ENCODE measurements around the gene PRKCA.
A peak's percentile ranks its signal among the peaks of the same experiment; 100 is the strongest.

Gene PRKCA

DNA sequence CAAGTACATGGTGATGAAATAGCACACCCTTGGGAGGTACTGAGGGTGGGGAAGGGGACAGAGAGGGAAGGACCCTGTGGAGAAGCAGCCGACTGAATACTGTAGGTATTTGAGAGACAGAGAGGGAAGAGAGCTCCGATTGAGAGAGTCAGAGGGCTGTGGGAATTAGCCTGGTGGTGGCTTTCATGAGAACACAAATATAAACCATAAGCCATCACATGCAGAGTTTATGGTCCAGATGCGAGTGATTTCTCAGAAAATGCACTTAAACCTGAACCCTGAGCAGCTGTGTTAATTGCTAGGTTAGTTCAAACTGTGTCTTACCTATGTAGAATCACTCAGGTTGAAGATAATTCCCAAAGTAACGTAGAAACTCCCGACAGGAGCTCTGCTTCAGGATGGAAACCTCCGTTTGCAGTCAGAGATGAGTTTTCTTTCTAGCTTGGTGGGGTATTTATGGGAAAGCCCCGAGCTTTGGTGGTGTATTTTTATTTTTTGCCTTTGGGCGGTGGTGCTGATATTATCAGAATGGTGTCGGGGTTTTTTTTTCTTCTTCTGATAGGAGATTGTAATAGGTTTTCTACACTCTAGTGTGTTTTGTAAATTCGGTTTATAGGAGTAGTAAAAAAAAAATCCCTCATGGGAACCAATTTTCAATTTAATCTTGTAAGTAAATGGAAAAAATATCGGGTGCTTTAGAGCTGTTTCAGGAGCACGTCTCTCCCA is 347.6 kb downstream of the PRKCA start:
- Histone ChIP-seq H2AFZ (ENCODE audit: low read length, unreplicated experiment) (no peak overlapping the region), H3K4me1 (ENCODE audit: control insufficient read depth, insufficient read depth, low read length, unreplicated experiment) (peaks cover 27% of the 10 kb centered on the region), H3K79me2 (ENCODE audit: control insufficient read depth, insufficient read depth, low read length, unreplicated experiment) (no peaks in the 10 kb centered on the region), H3K27me3 (ENCODE audit: insufficient read depth, low read length) (no peaks in the 10 kb centered on the region), H3K36me3 (ENCODE audit: insufficient read depth, low read length) (peaks cover 18% of the 10 kb centered on the region), H3K4me3 (ENCODE audit: low read depth, low read length) (no peak overlapping the region), H3K27ac (ENCODE audit: low read depth, low read length) (no peak overlapping the region)

DNA sequence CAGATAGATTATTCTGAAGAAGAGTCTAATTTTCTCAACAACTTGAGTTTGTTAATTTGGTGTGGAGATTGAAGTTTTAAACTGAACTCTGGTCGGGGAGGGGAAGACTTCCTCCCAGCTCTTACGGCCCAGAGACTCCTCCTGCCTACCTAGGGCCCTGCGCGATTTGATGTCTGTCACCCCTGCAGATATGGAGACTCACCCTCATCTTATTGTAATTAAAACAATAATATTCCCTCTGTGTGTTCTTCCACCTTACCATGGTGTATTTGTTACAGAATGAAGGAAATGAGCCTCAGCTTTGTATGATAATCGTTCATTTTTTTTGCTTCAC is 348.1 kb downstream of the PRKCA start:
- H3K4me3 ChIP-seq (ENCODE audit: low read depth, low read length) = no peak overlapping the region
- H3K27me3 ChIP-seq (ENCODE audit: insufficient read depth, low read length) = no peaks in the 10 kb centered on the region
- H3K27ac ChIP-seq (ENCODE audit: low read depth, low read length) = no peak overlapping the region
- no peaks in the 10 kb centered on the region for H3K79me2 ChIP-seq (ENCODE audit: control insufficient read depth, insufficient read depth, low read length, unreplicated experiment)
- H3K4me1 ChIP-seq (ENCODE audit: control insufficient read depth, insufficient read depth, low read length, unreplicated experiment) = peaks cover 33% of the 10 kb centered on the region
- peaks cover 12% of the 10 kb centered on the region for H3K36me3 ChIP-seq (ENCODE audit: insufficient read depth, low read length)
- no peak overlapping the region for H2AFZ ChIP-seq (ENCODE audit: low read length, unreplicated experiment)

DNA sequence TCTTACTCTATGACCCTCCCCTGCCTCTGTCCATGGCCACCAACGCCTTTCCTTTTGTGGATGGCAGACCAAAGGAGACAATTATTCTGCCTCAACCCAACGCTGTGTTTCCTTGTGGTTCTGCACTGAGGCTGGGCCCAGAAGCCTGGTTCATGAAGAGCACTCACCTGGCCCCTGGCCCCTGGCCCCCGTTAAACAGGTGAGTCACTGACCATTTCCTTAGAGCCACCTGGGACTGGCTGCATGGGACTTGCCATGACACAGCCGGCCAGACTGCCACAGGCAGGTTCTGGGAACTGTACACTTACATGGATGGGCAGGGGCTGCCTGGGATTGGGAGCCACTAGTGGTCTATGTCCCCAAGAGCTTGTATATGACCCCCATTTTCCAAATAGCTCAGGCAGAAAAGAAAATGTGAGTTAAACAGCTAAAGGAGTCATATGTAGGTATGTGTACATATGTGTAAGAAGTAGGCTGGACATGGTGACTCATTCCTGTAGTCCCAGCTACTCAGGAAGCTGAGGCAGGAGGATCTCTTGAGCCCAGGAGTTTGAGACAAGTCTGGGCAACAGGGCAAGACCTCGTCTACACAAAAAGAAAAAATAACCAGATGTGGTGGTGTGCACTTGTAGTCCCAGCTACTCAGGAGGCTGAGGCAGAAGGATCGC is 350.6 kb downstream of the PRKCA start:
- H3K27ac ChIP-seq (ENCODE audit: low read depth, low read length) = no peak overlapping the region
- H3K4me1 ChIP-seq (ENCODE audit: control insufficient read depth, insufficient read depth, low read length, unreplicated experiment) = peaks cover 45% of the 10 kb centered on the region
- H3K79me2 ChIP-seq (ENCODE audit: control insufficient read depth, insufficient read depth, low read length, unreplicated experiment) = no peaks in the 10 kb centered on the region
- no peaks in the 10 kb centered on the region for H3K27me3 ChIP-seq (ENCODE audit: insufficient read depth, low read length)
- peaks cover 4% of the 10 kb centered on the region for H3K36me3 ChIP-seq (ENCODE audit: insufficient read depth, low read length)
- H2AFZ ChIP-seq (ENCODE audit: low read length, unreplicated experiment) = no peak overlapping the region
- no peak overlapping the region for H3K4me3 ChIP-seq (ENCODE audit: low read depth, low read length)

DNA sequence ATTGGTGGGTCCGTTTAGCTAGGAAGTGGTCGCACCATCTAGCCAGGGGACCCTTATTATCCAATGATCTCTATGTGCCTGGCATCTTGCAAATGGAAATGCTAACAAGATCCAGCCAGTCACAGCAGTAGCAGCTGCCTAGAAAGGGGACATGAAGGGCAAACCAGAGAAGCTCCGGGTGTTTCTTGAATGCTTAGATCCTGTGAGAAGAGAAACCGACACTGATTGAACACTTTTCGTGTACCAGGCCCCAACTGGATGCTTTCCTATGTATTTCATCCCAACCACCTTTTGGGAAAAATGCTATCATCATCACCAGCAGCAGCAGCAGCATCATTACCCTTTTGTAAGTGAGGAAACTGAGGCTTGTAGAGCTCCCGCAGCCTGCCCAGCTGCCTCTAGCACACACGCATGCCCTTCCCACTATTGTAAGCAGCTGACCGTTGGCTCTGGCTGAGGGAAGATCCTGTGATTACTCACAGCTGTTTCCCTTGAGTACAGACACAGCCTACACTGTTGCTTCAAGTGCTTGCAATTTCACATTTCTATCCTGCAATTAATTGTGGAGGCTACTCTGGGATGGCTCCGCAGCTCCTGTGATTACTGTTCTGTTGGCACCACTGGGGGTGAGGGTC is 351.8 kb downstream of the PRKCA start:
- Histone ChIP-seq H3K27ac (ENCODE audit: low read depth, low read length) (0 out of 2 replicates have a peak overlapping the region, but pooled peaks have one; percentile 15), H2AFZ (ENCODE audit: low read length, unreplicated experiment) (no peak overlapping the region), H3K36me3 (ENCODE audit: insufficient read depth, low read length) (peaks cover 6% of the 10 kb centered on the region; the same call in 1 of the 2 replicates), H3K4me3 (ENCODE audit: low read depth, low read length) (no peak overlapping the region), H3K27me3 (ENCODE audit: insufficient read depth, low read length) (no peaks in the 10 kb centered on the region), H3K4me1 (ENCODE audit: control insufficient read depth, insufficient read depth, low read length, unreplicated experiment) (peaks cover 45% of the 10 kb centered on the region), H3K79me2 (ENCODE audit: control insufficient read depth, insufficient read depth, low read length, unreplicated experiment) (no peaks in the 10 kb centered on the region)

DNA sequence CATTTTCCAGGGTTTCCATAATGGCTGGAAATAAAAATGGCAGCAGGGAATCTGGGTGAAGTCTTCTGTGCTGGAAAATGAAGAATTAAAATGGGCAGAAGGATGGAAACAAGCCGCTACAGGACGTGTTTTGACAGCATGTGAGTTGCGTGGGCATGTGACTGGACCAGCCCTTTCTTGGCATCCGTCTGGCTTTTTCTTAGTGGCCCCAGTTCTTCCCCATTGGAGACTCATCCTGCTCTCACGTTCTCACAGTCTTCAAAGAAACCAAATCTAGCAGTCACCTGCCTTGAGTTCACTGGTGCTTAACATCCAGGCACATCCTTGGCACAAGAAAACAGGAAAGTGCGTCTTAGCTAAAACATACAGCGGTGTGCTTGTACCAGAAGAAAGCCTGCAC is 352.4 kb downstream of the PRKCA start:
- no peaks in the 10 kb centered on the region for H3K27me3 ChIP-seq (ENCODE audit: insufficient read depth, low read length)
- H3K4me1 ChIP-seq (ENCODE audit: control insufficient read depth, insufficient read depth, low read length, unreplicated experiment) = peaks cover 45% of the 10 kb centered on the region
- H3K27ac ChIP-seq (ENCODE audit: low read depth, low read length) = no peak overlapping the region
- H2AFZ ChIP-seq (ENCODE audit: low read length, unreplicated experiment) = no peak overlapping the region
- no peaks in the 10 kb centered on the region for H3K79me2 ChIP-seq (ENCODE audit: control insufficient read depth, insufficient read depth, low read length, unreplicated experiment)
- peaks cover 6% of the 10 kb centered on the region; the same call in 1 of the 2 replicates for H3K36me3 ChIP-seq (ENCODE audit: insufficient read depth, low read length)
- no peak overlapping the region for H3K4me3 ChIP-seq (ENCODE audit: low read depth, low read length)

DNA sequence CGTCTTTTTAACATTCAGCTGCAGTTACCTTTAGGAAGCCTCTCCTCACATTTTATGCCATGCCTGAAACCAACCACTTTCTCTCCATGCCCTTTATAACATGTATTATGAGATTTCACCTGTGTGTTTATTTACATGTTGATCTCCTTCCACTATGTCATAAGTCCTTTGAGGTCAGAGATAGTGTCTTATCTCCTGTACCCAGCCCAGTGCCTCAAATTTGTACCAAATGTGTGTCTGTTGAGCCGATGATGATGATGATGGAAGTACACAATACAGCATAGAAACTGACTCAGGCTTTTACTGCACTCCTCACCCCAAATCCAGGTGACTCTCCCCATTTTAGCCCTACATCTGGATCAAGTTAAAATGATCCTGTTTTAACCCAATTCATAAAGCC is 353.0 kb downstream of the PRKCA start:
- H3K4me1 ChIP-seq (ENCODE audit: control insufficient read depth, insufficient read depth, low read length, unreplicated experiment) = peaks cover 45% of the 10 kb centered on the region
- H3K79me2 ChIP-seq (ENCODE audit: control insufficient read depth, insufficient read depth, low read length, unreplicated experiment) = no peaks in the 10 kb centered on the region
- peak overlapping the region; percentile 21; the same call in 1 of the 2 replicates for H3K27ac ChIP-seq (ENCODE audit: low read depth, low read length)
- H3K4me3 ChIP-seq (ENCODE audit: low read depth, low read length) = no peak overlapping the region
- no peaks in the 10 kb centered on the region for H3K27me3 ChIP-seq (ENCODE audit: insufficient read depth, low read length)
- H2AFZ ChIP-seq (ENCODE audit: low read length, unreplicated experiment) = no peak overlapping the region
- peaks cover 6% of the 10 kb centered on the region; the same call in 1 of the 2 replicates for H3K36me3 ChIP-seq (ENCODE audit: insufficient read depth, low read length)

DNA sequence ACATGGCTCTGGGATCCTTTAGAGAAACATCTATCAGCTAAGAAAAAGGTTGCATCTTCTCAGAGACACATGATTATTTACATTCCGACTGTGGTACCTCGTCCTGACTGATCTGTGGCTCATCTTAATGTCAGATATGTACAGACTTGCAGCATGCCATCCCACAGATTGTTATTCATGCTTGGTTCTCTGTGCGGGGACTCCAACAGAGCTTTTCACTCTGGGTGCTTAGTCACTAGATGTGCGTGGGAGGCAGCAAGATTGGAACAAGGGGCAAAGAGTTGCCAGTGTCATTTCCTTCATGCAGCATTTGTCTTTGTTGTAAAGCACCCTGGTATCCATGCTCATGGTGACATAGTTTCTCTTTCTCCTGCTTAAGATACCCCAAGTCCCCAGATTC is 353.4 kb downstream of the PRKCA start:
- no peak overlapping the region for H2AFZ ChIP-seq (ENCODE audit: low read length, unreplicated experiment)
- peaks cover 46% of the 10 kb centered on the region for H3K4me1 ChIP-seq (ENCODE audit: control insufficient read depth, insufficient read depth, low read length, unreplicated experiment)
- H3K79me2 ChIP-seq (ENCODE audit: control insufficient read depth, insufficient read depth, low read length, unreplicated experiment) = no peaks in the 10 kb centered on the region
- H3K4me3 ChIP-seq (ENCODE audit: low read depth, low read length) = peak overlapping the region; percentile 9; the same call in 1 of the 2 replicates
- H3K27me3 ChIP-seq (ENCODE audit: insufficient read depth, low read length) = no peaks in the 10 kb centered on the region
- peaks cover 6% of the 10 kb centered on the region; the same call in 1 of the 2 replicates for H3K36me3 ChIP-seq (ENCODE audit: insufficient read depth, low read length)
- peak overlapping the region; percentile 27 for H3K27ac ChIP-seq (ENCODE audit: low read depth, low read length)

DNA sequence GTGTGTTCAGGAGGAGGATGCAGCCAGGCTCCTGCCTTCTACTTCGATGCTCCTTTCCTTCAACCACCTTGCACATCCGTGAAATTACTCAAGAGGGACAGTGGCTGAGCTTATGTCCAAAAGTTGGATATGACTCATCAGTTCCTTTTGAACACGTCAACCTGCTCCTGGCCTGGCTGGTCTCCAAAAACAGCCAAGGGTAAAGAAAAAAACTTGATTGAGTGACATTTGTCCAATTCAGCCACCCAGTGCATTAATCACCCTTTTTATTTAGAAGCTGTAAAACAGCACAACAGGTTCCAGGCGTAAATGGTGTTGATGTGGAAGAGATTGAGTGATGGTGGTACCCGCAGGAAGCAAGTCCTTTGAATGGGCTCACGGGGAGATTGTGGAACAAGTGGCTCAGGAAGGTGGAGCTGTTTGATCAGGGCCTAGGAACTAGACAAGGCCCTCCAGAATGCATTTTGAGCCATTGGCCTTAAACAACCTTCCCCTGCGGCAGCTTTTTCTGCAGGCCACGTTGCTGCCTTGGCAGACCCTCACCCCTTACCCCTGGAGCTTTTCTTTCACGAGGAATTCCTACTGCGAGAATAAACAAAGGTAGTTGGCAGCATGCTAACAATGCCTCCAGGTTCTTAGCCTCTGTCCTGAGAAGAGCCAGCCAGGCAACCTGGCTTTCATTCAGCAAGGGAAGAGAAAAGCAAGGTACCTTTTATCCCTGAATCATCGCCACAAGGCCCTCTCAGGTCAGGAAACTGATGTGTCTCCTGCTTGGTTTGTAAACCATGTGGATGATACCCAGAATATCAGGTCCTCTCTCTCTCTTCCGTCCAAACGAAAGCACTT is 359.2 kb downstream of the PRKCA start:
- H3K27ac ChIP-seq (ENCODE audit: low read depth, low read length) = no peak overlapping the region
- no peak overlapping the region for H3K4me3 ChIP-seq (ENCODE audit: low read depth, low read length)

DNA sequence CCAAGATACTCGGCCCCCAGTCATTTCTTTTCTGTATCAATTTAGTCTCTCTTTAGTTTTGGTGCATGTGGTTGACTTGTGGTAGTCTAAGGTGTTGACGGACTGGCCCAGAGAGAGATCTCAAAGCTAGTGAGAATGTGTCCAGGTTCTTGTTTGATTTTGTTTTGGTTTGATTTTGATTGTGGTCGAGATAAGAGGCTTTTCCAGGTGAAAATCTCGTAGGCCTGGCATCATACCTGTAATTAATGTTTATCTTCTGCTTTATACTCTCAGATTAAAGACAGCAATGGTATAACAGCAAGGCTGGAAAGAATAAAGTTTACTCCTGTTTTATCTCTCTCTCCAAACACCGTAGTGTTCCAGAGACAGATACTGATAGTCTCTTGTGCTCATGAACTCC is 360.1 kb downstream of the PRKCA start:
- H3K4me1 ChIP-seq (ENCODE audit: control insufficient read depth, insufficient read depth, low read length, unreplicated experiment) = peaks cover 13% of the 10 kb centered on the region
- no peak overlapping the region for H2AFZ ChIP-seq (ENCODE audit: low read length, unreplicated experiment)
- no peaks in the 10 kb centered on the region for H3K27me3 ChIP-seq (ENCODE audit: insufficient read depth, low read length)
- H3K36me3 ChIP-seq (ENCODE audit: insufficient read depth, low read length) = peaks cover 6% of the 10 kb centered on the region; the same call in 1 of the 2 replicates
- no peak overlapping the region for H3K27ac ChIP-seq (ENCODE audit: low read depth, low read length)
- H3K79me2 ChIP-seq (ENCODE audit: control insufficient read depth, insufficient read depth, low read length, unreplicated experiment) = no peaks in the 10 kb centered on the region
- no peak overlapping the region for H3K4me3 ChIP-seq (ENCODE audit: low read depth, low read length)

More for the DNA sequence above, 359.2 kb downstream of the PRKCA start:
- Histone ChIP-seq H3K27me3 (ENCODE audit: insufficient read depth, low read length) (no peaks in the 10 kb centered on the region), H3K4me1 (ENCODE audit: control insufficient read depth, insufficient read depth, low read length, unreplicated experiment) (peaks cover 14% of the 10 kb centered on the region), H3K79me2 (ENCODE audit: control insufficient read depth, insufficient read depth, low read length, unreplicated experiment) (no peaks in the 10 kb centered on the region), H3K36me3 (ENCODE audit: insufficient read depth, low read length) (peaks cover 6% of the 10 kb centered on the region; the same call in 1 of the 2 replicates), H2AFZ (ENCODE audit: low read length, unreplicated experiment) (no peak overlapping the region)

DNA sequence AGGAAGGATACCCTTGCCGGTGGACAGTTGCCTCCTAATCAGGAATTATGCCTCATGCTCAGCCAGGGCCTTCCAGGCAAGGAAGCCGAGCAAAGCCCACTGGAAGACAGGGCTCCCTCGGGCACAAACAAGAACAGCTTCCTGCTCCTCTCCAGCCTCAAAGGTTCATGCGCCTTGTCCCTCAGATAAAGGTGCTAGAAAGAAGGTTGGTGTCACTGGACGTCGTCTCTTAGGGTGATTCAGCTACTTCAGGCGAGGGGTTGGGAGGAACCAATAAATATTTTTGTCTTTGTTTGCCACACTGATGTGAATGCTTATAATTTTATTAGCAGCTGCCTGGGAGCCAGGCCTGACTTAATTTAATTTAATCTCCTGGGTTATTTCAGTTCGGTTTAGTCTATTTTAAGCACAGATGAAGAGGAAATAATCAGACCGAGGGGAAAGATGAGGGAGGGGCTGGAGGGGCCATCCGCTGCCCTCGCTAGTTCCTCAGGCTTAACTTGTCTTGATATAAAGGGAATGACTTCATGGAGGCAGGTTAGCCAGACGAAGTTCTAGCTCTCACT is 360.7 kb downstream of the PRKCA start:
- Histone ChIP-seq H3K27ac (ENCODE audit: low read depth, low read length) (no peak overlapping the region), H2AFZ (ENCODE audit: low read length, unreplicated experiment) (no peak overlapping the region), H3K4me1 (ENCODE audit: control insufficient read depth, insufficient read depth, low read length, unreplicated experiment) (peaks cover 13% of the 10 kb centered on the region), H3K4me3 (ENCODE audit: low read depth, low read length) (no peak overlapping the region), H3K27me3 (ENCODE audit: insufficient read depth, low read length) (no peaks in the 10 kb centered on the region), H3K79me2 (ENCODE audit: control insufficient read depth, insufficient read depth, low read length, unreplicated experiment) (no peaks in the 10 kb centered on the region), H3K36me3 (ENCODE audit: insufficient read depth, low read length) (peaks cover 6% of the 10 kb centered on the region; the same call in 1 of the 2 replicates)

Measured in ACC112 (cell line).